HG02884 (cell line): ENCODE data around the gene DHX35.
"Not testable (repeated sequence)": the region's sequence is repeated elsewhere in the genome, so short reads cannot be mapped to it uniquely, and the experiment has no call there.

Experiments
- ATAC-seq: cut with Tn5 transposase; IDR thresholded peaks from one replicate; pipeline ENCODE4 v1.9.1; 2021; ENCODE audit warnings: mild to moderate bottlenecking, moderate library complexity; ENCODE audit not compliant: unreplicated experiment

The DHX35 gene

GRCh38 chr20:38975539-38976120, 13.5 kb downstream of the DHX35 start:
- no peak for ATAC-seq

- no peak for ATAC-seq
Measured at GRCh38 chr20:38979434-38979833, 17.3 kb downstream of the DHX35 start.

GRCh38 chr20:38979842-38980241, 17.7 kb downstream of the DHX35 start:
- ATAC-seq = no peak

- no peak for ATAC-seq
Measured at GRCh38 chr20:38982291-38982690, 20.1 kb downstream of the DHX35 start.

- ATAC-seq = no peak
Measured at GRCh38 chr20:38985060-38985459, 22.9 kb downstream of the DHX35 start.

- ATAC-seq = peak; percentile 38
Measured at GRCh38 chr20:38985603-38986170, 23.5 kb downstream of the DHX35 start.

GRCh38 chr20:38986663-38987062, 24.5 kb downstream of the DHX35 start:
- ATAC-seq = no peak

- ATAC-seq = no peak
Measured at GRCh38 chr20:38987777-38988176, 25.6 kb downstream of the DHX35 start.

- ATAC-seq = no peak
Measured at GRCh38 chr20:38990728-38991127, 28.6 kb downstream of the DHX35 start.

GRCh38 chr20:38991814-38992704, 29.9 kb downstream of the DHX35 start:
- no peak for ATAC-seq

GRCh38 chr20:38995536-38996044, 33.4 kb downstream of the DHX35 start:
- no peak for ATAC-seq

- not testable (repeated sequence) for ATAC-seq
Measured at GRCh38 chr20:38996866-38997265, 34.7 kb downstream of the DHX35 start.

- peak; percentile 92 for ATAC-seq
Measured at GRCh38 chr20:38997622-38998021, 35.5 kb downstream of the DHX35 start.

GRCh38 chr20:38999217-38999616, 37.1 kb downstream of the DHX35 start:
- no peak for ATAC-seq

GRCh38 chr20:38999965-39000910, 38.1 kb downstream of the DHX35 start:
- ATAC-seq = no peak

GRCh38 chr20:39004508-39004907, 42.4 kb downstream of the DHX35 start:
- no peak for ATAC-seq

GRCh38 chr20:39009348-39009747, 47.2 kb downstream of the DHX35 start:
- ATAC-seq = no peak

GRCh38 chr20:39010496-39010895, 48.4 kb downstream of the DHX35 start:
- ATAC-seq = no peak

GRCh38 chr20:39013662-39014109, 51.5 kb downstream of the DHX35 start:
- ATAC-seq = no peak

GRCh38 chr20:39016041-39016440, 53.9 kb downstream of the DHX35 start:
- ATAC-seq = no peak

- no peak for ATAC-seq
Measured at GRCh38 chr20:39016506-39016905, 54.4 kb downstream of the DHX35 start.
